Duodenal mucosa (tissue), 2 donors: ENCODE measurements around the gene RASEF.

Source experiments
- H3K27ac ChIP-seq: one replicate; pipeline ENCODE4 v1.7.0; 2013; ENCODE audit warnings: low read depth, low read length
- H3K27me3 ChIP-seq, 2 donors: one replicate each; pipeline ENCODE4 v1.7.0; 2013; ENCODE audit warnings: low read length in 2 of 2, control low read depth in 1 of 2; ENCODE audit not compliant: insufficient read depth in 2 of 2, control insufficient read depth in 1 of 2
- H3K36me3 ChIP-seq, 2 donors: one replicate each; pipeline ENCODE4 v1.7.0; 2013; ENCODE audit warnings: low read length in 2 of 2, control low read depth in 1 of 2; ENCODE audit not compliant: insufficient read depth in 2 of 2, control insufficient read depth in 1 of 2
- H3K4me1 ChIP-seq, 2 donors: one replicate each; pipeline ENCODE4 v1.7.0; 2013; ENCODE audit warnings: low read length in 2 of 2, control low read depth in 1 of 2; ENCODE audit not compliant: insufficient read depth in 2 of 2, control insufficient read depth in 1 of 2
- H3K4me3 ChIP-seq, 2 donors: one replicate each; pipeline ENCODE4 v1.7.0; 2013; ENCODE audit warnings: low read length in 2 of 2, low read depth in 1 of 2
- H3K9ac ChIP-seq, 2 donors: one replicate each; pipeline ENCODE4 v1.7.0; 2013; ENCODE audit warnings: low read length in 2 of 2, low read depth in 1 of 2
- H3K9me3 ChIP-seq, 2 donors: one replicate each; pipeline ENCODE4 v1.7.0; 2013; ENCODE audit warnings: low read length in 2 of 2, control low read depth in 1 of 2; ENCODE audit not compliant: control insufficient read depth in 1 of 2

The RASEF gene

GRCh38 chr9:82988488-82988887 lies 74.5 kb downstream of the RASEF start:
- Histone ChIP-seq H3K9me3 (no peaks in the 10 kb centered on the region), H3K4me1 (peaks cover 11 to 15% of the 10 kb centered on the region in 2 donors), H3K36me3 (peaks cover 0 to 2% of the 10 kb centered on the region in 2 donors), H3K9ac (no peak overlapping the region), H3K27ac (no peak overlapping the region), H3K4me3 (no peak overlapping the region), H3K27me3 (no peaks in the 10 kb centered on the region)

GRCh38 chr9:82987370-82988189 lies 75.4 kb downstream of the RASEF start:
- Histone ChIP-seq H3K27ac (no peak overlapping the region), H3K4me3 (no peak overlapping the region), H3K9me3 (no peaks in the 10 kb centered on the region), H3K9ac (no peak overlapping the region), H3K36me3 (peaks cover 0 to 4% of the 10 kb centered on the region in 2 donors), H3K27me3 (no peaks in the 10 kb centered on the region), H3K4me1 (peaks cover 11 to 15% of the 10 kb centered on the region in 2 donors)

GRCh38 chr9:82981552-82981951 lies 81.4 kb downstream of the RASEF start:
- H3K9ac ChIP-seq, result no peak overlapping the region
- H3K9me3 ChIP-seq, result no peaks in the 10 kb centered on the region
- peaks cover 3 to 4% of the 10 kb centered on the region in 2 donors for H3K36me3 ChIP-seq
- no peaks in the 10 kb centered on the region for H3K4me1 ChIP-seq
- no peaks in the 10 kb centered on the region for H3K27me3 ChIP-seq
- H3K27ac ChIP-seq, result no peak overlapping the region
- H3K4me3 ChIP-seq, result no peak overlapping the region

DNA sequence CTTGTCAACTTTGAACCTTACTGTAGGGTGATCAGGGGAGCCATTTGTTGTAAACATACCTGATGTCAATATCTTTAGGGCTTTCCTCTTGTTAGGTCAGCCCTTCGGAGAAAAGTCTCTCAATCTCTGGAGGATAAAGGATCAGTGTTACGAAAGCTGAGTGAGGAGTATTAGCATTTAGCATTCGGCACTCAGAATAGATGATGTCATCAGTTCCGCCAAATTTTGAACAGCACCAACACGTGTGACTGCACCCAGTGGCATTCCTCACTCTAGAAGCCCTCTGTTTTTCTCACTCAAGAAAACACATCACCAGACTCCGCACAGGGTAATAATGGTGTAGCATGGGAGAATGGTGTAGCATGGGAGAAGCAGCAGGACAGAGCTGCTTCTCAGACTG lies 87.8 kb downstream of the RASEF start:
- Histone ChIP-seq H3K4me3 (no peak overlapping the region), H3K9me3 (no peaks in the 10 kb centered on the region), H3K36me3 (peaks cover 0 to 3% of the 10 kb centered on the region in 2 donors), H3K27me3 (no peaks in the 10 kb centered on the region), H3K27ac (no peak overlapping the region), H3K9ac (no peak overlapping the region), H3K4me1 (no peaks in the 10 kb centered on the region)

GRCh38 chr9:82972446-82972845 lies 90.5 kb downstream of the RASEF start:
- Histone ChIP-seq H3K36me3 (no peaks in the 10 kb centered on the region), H3K4me3 (no peak overlapping the region), H3K27ac (no peak overlapping the region), H3K4me1 (no peaks in the 10 kb centered on the region), H3K27me3 (no peaks in the 10 kb centered on the region), H3K9me3 (no peaks in the 10 kb centered on the region), H3K9ac (no peak overlapping the region)

- no peak overlapping the region for H3K27ac ChIP-seq
- H3K9ac ChIP-seq, result no peak overlapping the region
- no peak overlapping the region for H3K4me3 ChIP-seq
- H3K9me3 ChIP-seq, result no peaks in the 10 kb centered on the region
- no peaks in the 10 kb centered on the region for H3K27me3 ChIP-seq
- no peaks in the 10 kb centered on the region for H3K36me3 ChIP-seq
- no peaks in the 10 kb centered on the region for H3K4me1 ChIP-seq
These were observed 92.6 kb downstream of the RASEF start for GRCh38 chr9:82970359-82970758.

GRCh38 chr9:82969291-82969690 lies 93.7 kb downstream of the RASEF start:
- no peak overlapping the region for H3K9ac ChIP-seq
- H3K9me3 ChIP-seq, result no peaks in the 10 kb centered on the region

GRCh38 chr9:82968816-82969215 lies 94.1 kb downstream of the RASEF start:
- H3K27me3 ChIP-seq, result no peaks in the 10 kb centered on the region

More at GRCh38 chr9:82969291-82969690, 93.7 kb downstream of the RASEF start:
- Histone ChIP-seq H3K4me1 (no peaks in the 10 kb centered on the region), H3K36me3 (no peaks in the 10 kb centered on the region), H3K27ac (no peak overlapping the region), H3K4me3 (no peak overlapping the region), H3K27me3 (no peaks in the 10 kb centered on the region)

DNA sequence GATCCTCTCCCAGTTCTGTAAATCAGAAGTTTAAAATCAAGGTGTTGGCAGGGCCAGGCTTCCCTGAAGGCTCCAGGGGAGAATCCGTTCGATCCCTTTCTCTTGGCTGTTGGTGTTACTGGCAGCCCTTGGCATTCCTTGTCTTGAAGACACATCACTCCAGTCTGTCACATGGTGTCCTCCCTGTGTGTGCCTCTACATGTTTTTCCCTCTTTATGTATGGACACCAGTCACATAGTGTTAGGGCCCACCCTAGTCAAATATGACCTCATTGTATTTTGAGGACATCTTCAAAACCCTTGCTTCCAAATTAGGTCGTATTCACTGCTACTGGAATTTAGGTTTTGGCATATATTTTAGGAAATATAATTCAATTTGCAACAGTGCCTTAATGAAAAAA lies 94.6 kb downstream of the RASEF start:
- Histone ChIP-seq H3K9ac (no peak overlapping the region), H3K36me3 (no peaks in the 10 kb centered on the region), H3K27me3 (no peaks in the 10 kb centered on the region), H3K27ac (no peak overlapping the region), H3K4me1 (no peaks in the 10 kb centered on the region), H3K4me3 (no peak overlapping the region), H3K9me3 (no peaks in the 10 kb centered on the region)

More at GRCh38 chr9:82968816-82969215, 94.1 kb downstream of the RASEF start:
- H3K4me3 ChIP-seq, result no peak overlapping the region
- no peak overlapping the region for H3K9ac ChIP-seq
- no peak overlapping the region for H3K27ac ChIP-seq
- H3K4me1 ChIP-seq, result no peaks in the 10 kb centered on the region
- H3K36me3 ChIP-seq, result no peaks in the 10 kb centered on the region
- H3K9me3 ChIP-seq, result no peaks in the 10 kb centered on the region

- no peak overlapping the region for H3K27ac ChIP-seq
- no peak overlapping the region for H3K4me3 ChIP-seq
- H3K27me3 ChIP-seq, result no peaks in the 10 kb centered on the region
- no peaks in the 10 kb centered on the region for H3K4me1 ChIP-seq
- no peak overlapping the region for H3K9ac ChIP-seq
- no peaks in the 10 kb centered on the region for H3K9me3 ChIP-seq
- H3K36me3 ChIP-seq, result no peaks in the 10 kb centered on the region
These were observed 101.3 kb downstream of the RASEF start for GRCh38 chr9:82961504-82962125.
